Stimulated activated CD8-positive, alpha-beta memory T cell treated with anti-CD3 and anti-CD28 coated beads, Interleukin-15, amount 100 ng/mL, for 48 hours (primary cell): ENCODE results near the gene AUTS2.
"Not testable (repeated sequence)": the region's sequence is repeated elsewhere in the genome, so short reads cannot be mapped to it uniquely, and the experiment has no call there.

Experiments
- DNase-seq, 2 donors: peaks; one replicate each; pipeline ENCODE4 v3.0.0-alpha.2; 2020; ENCODE audit warnings: low read depth in 2 of 2

Gene AUTS2

GRCh38 chr7:70624500-70625103 lies 1026.3 kb downstream of the AUTS2 start:
- no peak for DNase-seq

- no peak for DNase-seq
These were observed 1029.2 kb downstream of the AUTS2 start for GRCh38 chr7:70627461-70627860.

- DNase-seq: no peak
These were observed 1032.2 kb downstream of the AUTS2 start for GRCh38 chr7:70630440-70630817.

DNA sequence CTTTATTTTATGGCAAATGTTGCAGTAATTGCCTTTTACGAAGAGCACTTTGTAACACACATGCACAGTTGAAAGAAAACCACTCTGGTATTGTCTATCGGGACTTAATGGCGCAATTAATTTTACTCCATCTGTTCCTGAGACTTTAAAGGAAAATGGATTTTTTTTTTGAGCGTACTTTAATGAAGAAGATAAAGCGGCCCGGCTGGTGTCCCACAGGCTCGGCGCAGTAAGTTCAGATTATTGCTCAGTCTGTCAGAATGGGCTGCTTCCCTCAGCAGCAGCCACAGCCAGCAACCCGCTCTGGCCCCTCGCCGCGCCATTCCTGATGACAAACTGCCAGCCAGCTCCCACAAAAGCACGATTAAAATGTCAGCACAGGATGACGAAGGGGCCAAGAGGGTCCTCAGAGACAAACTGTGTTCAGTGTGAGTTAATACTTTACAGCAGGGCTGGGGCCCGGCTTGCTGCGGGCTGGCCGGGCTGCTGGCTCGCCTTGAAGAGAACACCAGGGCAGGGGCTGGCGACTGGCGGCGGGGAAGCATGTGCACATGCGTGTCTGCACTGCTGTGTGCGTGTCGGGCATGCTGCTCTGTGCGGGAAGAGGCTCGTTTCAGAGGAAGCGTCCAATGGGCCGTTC lies 1032.7 kb downstream of the AUTS2 start:
- DNase-seq: no peak

DNA sequence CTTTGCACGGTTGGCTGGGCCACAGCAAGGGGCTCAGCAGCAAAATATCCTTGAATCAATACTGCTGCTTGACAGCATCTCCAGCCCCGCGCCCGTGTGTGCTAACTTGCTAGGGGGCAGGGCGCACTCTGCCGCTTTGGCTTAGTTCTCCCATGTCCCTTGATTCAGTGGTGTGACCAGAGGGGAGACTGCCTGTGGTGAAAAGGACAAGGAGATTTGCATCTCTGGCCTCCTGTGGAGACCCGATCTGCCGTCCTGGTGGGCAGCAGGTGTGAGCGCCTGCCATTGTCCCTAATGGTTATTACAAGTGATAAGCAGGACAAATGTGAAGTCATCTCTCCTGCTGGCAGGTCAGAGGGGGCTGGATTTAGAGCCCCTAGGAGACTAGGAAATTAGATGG lies 1033.4 kb downstream of the AUTS2 start:
- no peak for DNase-seq

DNA sequence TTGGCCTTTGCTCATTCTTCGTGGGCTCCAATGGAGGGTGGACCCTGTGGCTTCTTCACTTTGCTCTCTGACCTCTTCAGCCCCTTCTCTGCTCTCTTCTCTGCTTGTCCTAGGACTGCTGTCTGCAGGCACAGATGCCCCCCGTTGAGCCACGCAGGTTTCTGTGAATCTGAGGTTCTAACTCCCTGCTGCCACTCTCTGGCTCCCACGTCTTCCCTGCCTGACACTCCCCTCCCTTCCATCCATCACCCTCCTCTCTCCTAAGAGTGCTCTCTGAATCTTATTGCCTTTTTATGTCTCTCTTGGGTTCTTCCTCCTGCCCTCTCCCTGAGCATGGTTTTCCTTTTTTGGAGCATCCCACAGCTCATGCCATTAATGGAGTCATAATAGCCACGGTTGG lies 1034.1 kb downstream of the AUTS2 start:
- DNase-seq: no peak

- no peak for DNase-seq
These were observed 1035.8 kb downstream of the AUTS2 start for GRCh38 chr7:70634071-70634470.

DNA sequence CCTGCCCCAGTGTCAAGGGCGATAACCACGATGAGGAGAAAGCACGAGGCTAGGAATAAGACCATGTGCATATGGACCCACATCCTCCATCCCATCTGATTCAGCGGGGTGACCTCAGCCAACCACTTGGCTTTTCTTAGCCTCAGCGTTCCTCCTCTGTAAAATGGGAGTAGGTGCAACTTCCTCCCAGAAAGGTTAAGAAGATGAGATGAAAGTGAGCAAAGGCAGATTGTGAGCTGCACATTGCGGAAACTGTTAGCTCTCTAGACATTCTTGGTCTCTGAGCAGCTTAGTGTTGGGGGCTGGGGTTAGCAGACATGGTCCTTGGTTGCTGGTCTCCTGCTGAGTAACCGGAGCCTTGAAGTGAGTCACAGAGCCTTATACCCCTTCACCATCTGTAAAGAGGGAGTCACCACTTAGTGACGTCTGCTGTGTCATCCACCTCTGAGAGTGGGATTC lies 1036.4 kb downstream of the AUTS2 start:
- peak; percentile 6 to 19 for DNase-seq

DNA sequence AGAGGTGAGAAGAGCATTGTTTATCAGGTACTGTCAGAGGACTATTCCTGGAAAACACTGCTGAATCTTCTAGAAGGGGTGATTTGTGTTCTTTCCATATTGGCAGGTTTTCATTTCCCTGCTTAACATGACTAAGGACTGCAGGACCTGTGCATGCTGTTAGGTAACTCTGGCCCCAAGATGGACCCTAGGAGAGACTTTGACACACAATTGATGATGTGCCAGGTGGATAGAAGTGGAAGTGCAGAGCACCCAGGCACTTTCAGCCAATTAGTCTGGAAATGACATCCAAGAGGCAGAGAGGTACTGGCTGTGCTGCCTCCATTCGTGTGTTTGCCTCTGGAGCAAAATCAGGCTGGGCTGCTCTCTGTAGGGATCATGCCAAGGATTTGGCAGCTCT lies 1037.4 kb downstream of the AUTS2 start:
- DNase-seq: no peak

- DNase-seq: no peak
These were observed 1037.9 kb downstream of the AUTS2 start for GRCh38 chr7:70636169-70636568.

DNA sequence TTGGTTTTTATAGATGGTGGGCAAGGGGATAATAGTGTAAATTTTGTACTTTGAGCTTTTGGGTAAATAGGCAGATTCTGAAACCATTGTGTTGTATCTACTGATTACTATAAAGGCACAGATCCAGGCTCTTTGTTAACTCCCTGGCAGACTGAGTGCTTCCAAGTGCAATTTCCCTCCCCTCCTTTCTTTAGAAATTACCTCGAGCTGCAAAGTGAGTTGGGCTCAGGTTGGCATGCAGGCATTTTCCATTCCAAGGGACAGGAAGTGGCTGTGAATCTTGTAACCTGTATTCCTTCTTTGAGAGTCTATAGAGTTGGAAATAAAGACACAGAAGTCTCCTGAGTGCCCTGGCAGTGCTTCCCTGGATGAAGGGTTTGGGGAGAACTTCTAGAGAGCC lies 1039.5 kb downstream of the AUTS2 start:
- no peak for DNase-seq

DNA sequence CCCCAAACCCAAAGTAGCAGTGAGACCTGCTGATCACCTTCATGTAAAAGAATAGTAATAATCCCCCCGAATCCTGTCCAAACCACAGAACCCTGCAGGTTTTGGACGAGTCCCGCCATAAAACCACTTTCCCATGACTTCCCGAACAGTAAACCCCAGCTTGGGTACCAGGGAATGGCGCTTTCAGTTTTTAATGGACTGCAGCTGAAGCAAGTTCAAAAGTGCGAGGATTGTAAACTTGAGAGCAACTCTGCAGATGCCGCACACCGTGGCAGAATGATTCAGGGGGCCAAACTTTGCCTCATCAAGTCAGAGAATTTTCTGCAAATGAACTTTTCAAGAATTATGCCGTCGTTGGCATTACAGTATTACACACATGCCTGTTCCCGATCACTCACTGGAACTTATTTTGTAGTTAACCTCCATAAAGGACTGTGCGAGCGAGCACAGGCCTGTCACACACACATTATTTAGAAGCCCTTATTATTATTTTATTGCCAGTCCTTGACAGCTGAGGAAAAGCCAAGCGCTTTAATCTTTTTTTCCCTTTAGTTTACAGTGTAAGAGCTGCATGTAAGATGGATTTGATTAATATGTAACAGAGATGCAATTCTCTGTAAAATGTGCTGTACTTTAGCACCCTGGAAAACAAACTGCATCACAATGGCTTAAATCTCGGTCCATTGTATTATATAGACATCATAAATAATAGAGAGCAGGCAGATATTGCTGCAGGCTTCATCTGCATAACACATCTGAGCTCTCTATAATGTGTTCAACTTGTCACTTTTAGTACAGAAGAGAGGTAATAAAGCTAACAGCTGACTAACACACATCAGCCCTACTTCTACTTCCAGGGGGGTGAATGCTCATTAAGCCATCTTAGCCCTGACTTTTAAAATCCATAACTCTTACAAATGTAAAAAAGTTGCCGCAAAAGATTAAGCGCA lies 1040.2 kb downstream of the AUTS2 start:
- no peak for DNase-seq

DNA sequence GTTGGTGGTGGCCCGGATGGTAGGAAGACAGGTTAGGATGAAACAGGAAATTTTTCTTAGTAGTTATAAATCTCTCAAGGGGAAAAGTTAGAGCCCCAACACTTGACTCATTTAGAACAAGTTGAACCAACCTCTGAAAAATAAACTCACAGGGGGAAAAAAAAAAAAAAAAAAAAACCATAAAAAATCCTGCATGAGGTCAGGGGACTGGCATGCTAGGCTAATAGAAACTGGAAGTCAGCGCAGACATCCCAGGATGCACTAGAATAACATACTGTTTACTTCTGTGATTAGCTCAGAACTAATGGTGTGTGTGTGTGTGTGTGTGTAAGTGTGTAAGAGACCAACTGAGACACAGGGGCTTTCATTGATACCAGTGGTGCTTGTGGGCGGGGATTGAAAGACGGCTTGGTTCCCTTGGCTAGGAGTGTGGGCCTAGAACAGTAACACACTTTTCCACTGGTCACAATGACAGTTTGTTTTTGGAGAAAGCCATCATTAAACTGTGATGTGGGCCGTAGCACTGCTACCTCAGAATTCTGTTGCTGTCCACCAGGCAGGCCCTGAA lies 1042.1 kb downstream of the AUTS2 start:
- no peak for DNase-seq

- no peak for DNase-seq
These were observed 1043.6 kb downstream of the AUTS2 start for GRCh38 chr7:70641882-70642281.

DNA sequence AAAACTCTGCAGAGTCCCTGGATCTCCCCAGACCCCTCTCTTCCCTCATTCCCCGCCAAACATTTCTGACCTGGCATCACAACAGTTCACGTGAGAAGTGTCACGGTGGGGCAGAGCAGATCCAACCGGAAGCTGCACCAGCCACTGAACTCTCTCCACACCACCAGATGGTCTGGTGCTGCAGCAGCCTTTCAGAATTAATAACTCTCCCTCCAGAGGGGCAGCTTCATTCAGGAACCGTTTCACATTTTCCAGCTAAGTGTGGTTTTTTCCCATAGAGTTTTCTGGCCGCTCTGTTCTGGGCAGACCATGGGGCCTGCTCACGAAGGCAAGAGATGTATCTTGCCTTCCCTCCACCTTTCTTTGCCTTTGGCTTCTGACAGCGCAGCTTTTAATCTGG lies 1047.0 kb downstream of the AUTS2 start:
- no peak for DNase-seq

GRCh38 chr7:70645876-70646351 lies 1047.6 kb downstream of the AUTS2 start:
- no peak for DNase-seq

DNA sequence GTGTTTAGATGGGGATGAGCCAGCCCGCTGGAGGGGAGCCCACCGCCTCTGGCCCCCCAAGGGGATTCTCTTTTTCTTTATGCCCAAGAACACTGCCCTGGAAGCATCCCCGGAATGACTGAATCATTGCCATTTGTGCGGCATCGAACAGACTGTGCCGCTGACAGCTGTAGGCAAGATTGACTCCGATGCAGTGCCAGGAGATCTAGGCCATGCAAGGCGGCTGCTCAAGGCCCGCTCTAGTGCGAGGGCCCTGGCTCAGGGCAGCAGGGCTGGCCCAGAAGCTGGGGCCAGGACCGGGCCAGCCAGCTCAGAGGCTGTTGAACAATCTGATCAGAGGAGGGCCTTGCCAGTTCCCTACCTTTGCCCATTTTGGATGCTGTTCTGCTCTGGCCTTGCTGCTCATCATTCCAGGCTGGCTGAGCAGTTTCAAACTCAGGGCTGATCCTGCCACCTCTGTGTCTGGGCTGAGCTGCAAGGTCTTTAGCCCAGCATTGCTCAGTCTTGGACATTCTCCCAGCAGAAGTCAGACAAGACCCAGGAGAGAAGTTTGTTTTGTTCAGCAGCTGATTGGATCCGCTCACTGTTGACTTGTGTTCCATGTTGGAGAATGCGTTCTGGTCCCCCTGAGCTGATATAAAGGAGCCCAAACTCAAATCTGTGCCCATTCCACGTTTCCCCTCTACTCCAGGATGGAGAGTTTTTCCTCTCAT lies 1048.4 kb downstream of the AUTS2 start:
- DNase-seq: no peak

- peak; percentile 81 to 83 for DNase-seq
These were observed 1049.7 kb downstream of the AUTS2 start for GRCh38 chr7:70647801-70648498.

DNA sequence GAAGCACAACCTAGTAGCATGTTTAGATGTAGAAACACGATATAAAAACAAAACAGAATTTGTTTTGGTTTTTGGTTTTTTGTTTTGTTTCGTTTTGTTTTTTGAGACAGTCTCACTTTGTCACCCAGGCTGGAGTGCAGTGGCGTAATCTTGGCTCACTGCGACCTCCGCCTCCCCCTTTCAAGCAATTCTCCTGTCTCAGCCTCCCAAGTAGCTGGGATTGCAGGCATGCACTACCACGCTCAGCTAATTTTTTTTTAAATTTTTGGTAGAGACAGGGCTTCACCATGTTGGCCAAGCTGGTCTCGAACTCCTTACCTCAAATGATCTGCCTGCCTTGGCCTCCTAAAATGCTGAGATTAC lies 1050.2 kb downstream of the AUTS2 start:
- not testable (repeated sequence) for DNase-seq

DNA sequence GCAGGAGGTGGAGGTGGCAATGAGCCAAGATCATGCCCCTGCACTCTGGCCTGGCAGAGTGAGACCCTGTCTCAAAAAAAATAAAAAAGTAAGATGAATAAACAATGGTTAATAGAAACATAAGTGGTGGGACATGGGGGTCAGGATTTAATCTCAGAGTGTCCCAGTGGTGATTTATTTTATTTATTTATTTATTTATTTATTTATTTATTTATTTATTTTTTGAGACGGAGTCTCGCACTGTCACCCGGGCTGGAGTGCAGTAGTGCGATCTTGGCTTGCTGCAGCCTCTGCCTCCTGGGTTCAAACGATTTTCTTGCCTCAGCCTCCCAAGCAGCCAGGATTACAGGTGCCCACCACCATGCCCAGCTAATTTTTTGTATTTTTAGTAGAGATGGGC lies 1051.0 kb downstream of the AUTS2 start:
- DNase-seq: no peak

- no peak for DNase-seq
These were observed 1055.9 kb downstream of the AUTS2 start for GRCh38 chr7:70654146-70654545.
